GM12878 (cell line): ENCODE results near the gene CYP2U1.
"Not testable (repeated sequence)": the region's sequence is repeated elsewhere in the genome, so short reads cannot be mapped to it uniquely, and the experiment has no call there.

ENCODE experiments used
- CREM ChIP-seq: IDR thresholded peaks from 2 replicates; pipeline ENCODE4 v1.6.1; 2014; ENCODE audit warnings: antibody characterized with exemption, low read depth
- CTCF ChIP-seq, 3 experiments: IDR thresholded peaks in 2 of 3; conservative IDR thresholded peaks in 1 of 3; 2 replicates each; pipeline ENCODE4 v1.5.1; 2011; ENCODE audit warnings: low read depth in 3 of 3, low read length in 3 of 3, mild to moderate bottlenecking in 3 of 3, control low read depth in 2 of 3, moderate library complexity in 2 of 3, inconsistent platforms in 1 of 3, mixed read lengths in 1 of 3; ENCODE audit not compliant: control insufficient read depth in 2 of 3, insufficient read depth in 1 of 3; ENCODE audit errors: extremely low read depth in 1 of 3
- MXI1 ChIP-seq: fragments of 150-350 bp; IDR thresholded peaks from 2 replicates; pipeline ENCODE4 v1.6.1; 2011; ENCODE audit warnings: low read depth, mild to moderate bottlenecking, inconsistent platforms, low read length, improper control_type of control experiment
- NR2F1 ChIP-seq: fragments of 450-650 bp; conservative IDR thresholded peaks from 2 replicates; pipeline ENCODE4 v1.6.1; 2017; ENCODE audit warnings: mild to moderate bottlenecking
- PAX5 ChIP-seq: IDR thresholded peaks from 2 replicates; pipeline ENCODE4 v1.6.1; 2011; ENCODE audit warnings: low read depth, low read length, borderline replicate concordance
- POLR2A ChIP-seq: IDR thresholded peaks from 2 replicates; pipeline ENCODE4 v1.6.1; 2011; ENCODE audit warnings: low read depth, mild to moderate bottlenecking, low read length
- SP1 ChIP-seq: IDR thresholded peaks from one replicate; pipeline ENCODE4 v1.6.1; 2011; ENCODE audit warnings: low read depth, low read length
- TCF7 ChIP-seq: IDR thresholded peaks from 2 replicates; pipeline ENCODE4 v1.6.1; 2014; ENCODE audit warnings: antibody characterized with exemption, borderline replicate concordance
- ZBTB33 ChIP-seq: fragments of 450-650 bp; IDR thresholded peaks from 2 replicates; pipeline ENCODE4 v1.6.1; 2017; ENCODE audit warnings: mild to moderate bottlenecking
- TF ChIP-seq, protein P1 (sequence below): fragments of 450-650 bp; IDR thresholded peaks from 2 replicates; pipeline ENCODE4 v1.6.1; 2016; ENCODE audit warnings: mild to moderate bottlenecking
- TF ChIP-seq, protein P2 (sequence below): IDR thresholded peaks from 2 replicates; pipeline ENCODE4 v1.6.1; 2012; ENCODE audit warnings: mild to moderate bottlenecking, low read depth, low read length

- not testable (repeated sequence) for TF ChIP-seq PAX5; POLR2A; CTCF (IDR thresholded peaks at IDR 0.05 in 2 of 3, conservative IDR thresholded peaks at IDR 0.05 in 1 of 3; ENCODE audit: control insufficient read depth in 2 of 3, extremely low read depth in 1 of 3, insufficient read depth in 1 of 3, low read depth in 3 of 3, low read length in 3 of 3); NR2F1; SP1; TCF7; ZBTB33; MXI1; CREM
- TF ChIP-seq, protein P1, sequence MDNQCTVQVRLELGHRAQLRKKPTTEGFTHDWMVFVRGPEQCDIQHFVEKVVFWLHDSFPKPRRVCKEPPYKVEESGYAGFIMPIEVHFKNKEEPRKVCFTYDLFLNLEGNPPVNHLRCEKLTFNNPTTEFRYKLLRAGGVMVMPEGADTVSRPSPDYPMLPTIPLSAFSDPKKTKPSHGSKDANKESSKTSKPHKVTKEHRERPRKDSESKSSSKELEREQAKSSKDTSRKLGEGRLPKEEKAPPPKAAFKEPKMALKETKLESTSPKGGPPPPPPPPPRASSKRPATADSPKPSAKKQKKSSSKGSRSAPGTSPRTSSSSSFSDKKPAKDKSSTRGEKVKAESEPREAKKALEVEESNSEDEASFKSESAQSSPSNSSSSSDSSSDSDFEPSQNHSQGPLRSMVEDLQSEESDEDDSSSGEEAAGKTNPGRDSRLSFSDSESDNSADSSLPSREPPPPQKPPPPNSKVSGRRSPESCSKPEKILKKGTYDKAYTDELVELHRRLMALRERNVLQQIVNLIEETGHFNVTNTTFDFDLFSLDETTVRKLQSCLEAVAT: not testable (repeated sequence)
- TF ChIP-seq, protein P2, sequence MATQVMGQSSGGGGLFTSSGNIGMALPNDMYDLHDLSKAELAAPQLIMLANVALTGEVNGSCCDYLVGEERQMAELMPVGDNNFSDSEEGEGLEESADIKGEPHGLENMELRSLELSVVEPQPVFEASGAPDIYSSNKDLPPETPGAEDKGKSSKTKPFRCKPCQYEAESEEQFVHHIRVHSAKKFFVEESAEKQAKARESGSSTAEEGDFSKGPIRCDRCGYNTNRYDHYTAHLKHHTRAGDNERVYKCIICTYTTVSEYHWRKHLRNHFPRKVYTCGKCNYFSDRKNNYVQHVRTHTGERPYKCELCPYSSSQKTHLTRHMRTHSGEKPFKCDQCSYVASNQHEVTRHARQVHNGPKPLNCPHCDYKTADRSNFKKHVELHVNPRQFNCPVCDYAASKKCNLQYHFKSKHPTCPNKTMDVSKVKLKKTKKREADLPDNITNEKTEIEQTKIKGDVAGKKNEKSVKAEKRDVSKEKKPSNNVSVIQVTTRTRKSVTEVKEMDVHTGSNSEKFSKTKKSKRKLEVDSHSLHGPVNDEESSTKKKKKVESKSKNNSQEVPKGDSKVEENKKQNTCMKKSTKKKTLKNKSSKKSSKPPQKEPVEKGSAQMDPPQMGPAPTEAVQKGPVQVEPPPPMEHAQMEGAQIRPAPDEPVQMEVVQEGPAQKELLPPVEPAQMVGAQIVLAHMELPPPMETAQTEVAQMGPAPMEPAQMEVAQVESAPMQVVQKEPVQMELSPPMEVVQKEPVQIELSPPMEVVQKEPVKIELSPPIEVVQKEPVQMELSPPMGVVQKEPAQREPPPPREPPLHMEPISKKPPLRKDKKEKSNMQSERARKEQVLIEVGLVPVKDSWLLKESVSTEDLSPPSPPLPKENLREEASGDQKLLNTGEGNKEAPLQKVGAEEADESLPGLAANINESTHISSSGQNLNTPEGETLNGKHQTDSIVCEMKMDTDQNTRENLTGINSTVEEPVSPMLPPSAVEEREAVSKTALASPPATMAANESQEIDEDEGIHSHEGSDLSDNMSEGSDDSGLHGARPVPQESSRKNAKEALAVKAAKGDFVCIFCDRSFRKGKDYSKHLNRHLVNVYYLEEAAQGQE: not testable (repeated sequence)
These were observed 36.2 kb downstream of the CYP2U1 start for GRCh38 chr4:107967519-107967918.
